IMR-90 (cell line): ENCODE data around the gene ASGR2. TPM values are rescaled to one million over a fixed set of nuclear protein-coding genes. Genes with fewer than 3 reads are reported as not detected.
A peak's percentile ranks its signal among the peaks of the same experiment; 100 is the strongest.

Experiments used
- ATAC-seq: fragments of 200-7000 bp; cut with Tn5 transposase; 2 replicates; pipeline ENCODE4 v1.9.1; 2020; ENCODE audit warnings: low read depth, mild to moderate bottlenecking, moderate library complexity
- BruUV-seq: library from RNA; stranded (reverse); fragments of 400-500 nt; replicated peaks from 2 replicates; lab custom pipeline; 2021; lab: Mats Ljungman, UMichigan
- CTCF ChIA-PET: fragments of 300-600 bp; formaldehyde crosslinking; extraction: SDS; loops from one replicate; lab custom pipeline; 2021; ENCODE audit warnings: antibody characterized with exemption; lab: Yijun Ruan, JAX
- POLR2A ChIA-PET: fragments of 300-600 bp; sonication (Branson Sonifier 250); formaldehyde crosslinking; loops from one replicate; lab custom pipeline; 2022; ENCODE audit warnings: antibody characterized with exemption; ENCODE audit not compliant: unreplicated experiment; lab: Charles Lee
- DNase-seq: peaks from one replicate; pipeline ENCODE4 v3.0.0; 2013
- H2AFZ ChIP-seq: replicated peaks from 2 replicates; pipeline ENCODE3; 2013; ENCODE audit warnings: low read length, mild to moderate bottlenecking; ENCODE audit not compliant: poor library complexity
- H2AK5ac ChIP-seq: 2 replicates; pipeline ENCODE4 v1.6.1; 2013; ENCODE audit warnings: low read depth, low read length, inconsistent platforms
- H2AK9ac ChIP-seq: replicated peaks from 2 replicates; pipeline ENCODE3; 2013; ENCODE audit warnings: mild to moderate bottlenecking, low read depth, low read length, moderate library complexity; ENCODE audit not compliant: poor library complexity
- H2BK120ac ChIP-seq: 2 replicates; pipeline ENCODE4 v1.6.1; 2013; ENCODE audit warnings: low read depth, low read length, inconsistent platforms
- H2BK15ac ChIP-seq: 3 replicates; pipeline ENCODE4 v1.6.1; 2013; ENCODE audit warnings: low read depth, low read length, inconsistent platforms
- H2BK20ac ChIP-seq: 2 replicates; pipeline ENCODE4 v1.6.1; 2013; ENCODE audit warnings: low read depth, mild to moderate bottlenecking, inconsistent platforms, low read length, moderate library complexity
- H2BK5ac ChIP-seq: 2 replicates; pipeline ENCODE4 v1.6.1; 2013; ENCODE audit warnings: mild to moderate bottlenecking, low read depth, low read length, inconsistent platforms; ENCODE audit not compliant: poor library complexity, severe bottlenecking
- H3K14ac ChIP-seq: replicated peaks from 2 replicates; pipeline ENCODE4 v1.6.1; 2013; ENCODE audit warnings: low read depth, low read length, inconsistent platforms
- H3K18ac ChIP-seq: 2 replicates; pipeline ENCODE4 v1.6.1; 2013; ENCODE audit warnings: low read depth, low read length, control low read depth
- H3K23ac ChIP-seq: 2 replicates; pipeline ENCODE4 v1.6.1; 2013; ENCODE audit warnings: low read depth, low read length, inconsistent platforms
- H3K27ac ChIP-seq: 2 replicates; pipeline ENCODE4 v1.5.1; 2013; ENCODE audit warnings: mild to moderate bottlenecking, control low read depth, low read length; ENCODE audit not compliant: insufficient read depth
- H3K27me3 ChIP-seq: 2 replicates; pipeline ENCODE4 v1.6.1; 2013; ENCODE audit warnings: low read length; ENCODE audit not compliant: control insufficient read depth, insufficient read depth
- H3K36me3 ChIP-seq: 2 replicates; pipeline ENCODE4 v1.6.1; 2013; ENCODE audit warnings: low read length, mixed read lengths; ENCODE audit not compliant: control insufficient read depth, insufficient read depth
- H3K4ac ChIP-seq: 2 replicates; pipeline ENCODE4 v1.6.1; 2013; ENCODE audit warnings: low read depth, low read length, inconsistent platforms
- H3K4me1 ChIP-seq: 2 replicates; pipeline ENCODE4 v1.6.1; 2013; ENCODE audit warnings: low read length, mixed read lengths; ENCODE audit not compliant: control insufficient read depth, insufficient read depth
- H3K4me2 ChIP-seq: 2 replicates; pipeline ENCODE4 v1.6.1; 2013; ENCODE audit warnings: low read depth, mild to moderate bottlenecking, control low read depth, low read length, moderate library complexity
- H3K4me3 ChIP-seq: 2 replicates; pipeline ENCODE4 v1.5.1; 2013; ENCODE audit warnings: low read depth, mild to moderate bottlenecking, control low read depth, low read length, moderate library complexity; ENCODE audit not compliant: insufficient read depth
- H3K56ac ChIP-seq: 2 replicates; pipeline ENCODE4 v1.6.1; 2013; ENCODE audit warnings: low read length, inconsistent platforms; ENCODE audit not compliant: insufficient read depth; ENCODE audit errors: extremely low read depth
- H3K79me1 ChIP-seq, 2 experiments: 2 replicates each; pipeline ENCODE4 v1.6.1; 2013; ENCODE audit warnings: low read length in 2 of 2, inconsistent platforms in 1 of 2, low read depth in 1 of 2
- H3K9ac ChIP-seq: 2 replicates; pipeline ENCODE4 v1.6.1; 2013; ENCODE audit warnings: low read depth, low read length, control low read depth
- H3K9me1 ChIP-seq: 2 replicates; pipeline ENCODE4 v1.6.1; 2013; ENCODE audit warnings: low read length, inconsistent platforms; ENCODE audit not compliant: insufficient read depth
- H3K9me3 ChIP-seq: 2 replicates; pipeline ENCODE4 v1.6.1; 2013; ENCODE audit warnings: low read length; ENCODE audit not compliant: control insufficient read depth, insufficient read depth
- H4K20me1 ChIP-seq: 2 replicates; pipeline ENCODE4 v1.6.1; 2013; ENCODE audit warnings: low read length, inconsistent platforms; ENCODE audit not compliant: insufficient read depth
- H4K5ac ChIP-seq: 2 replicates; pipeline ENCODE4 v1.6.1; 2013; ENCODE audit warnings: mild to moderate bottlenecking, low read depth, low read length, control low read depth
- H4K8ac ChIP-seq, 2 experiments: 2 replicates each; pipeline ENCODE4 v1.6.1; 2013; ENCODE audit warnings: low read depth in 2 of 2, low read length in 2 of 2, control low read depth in 1 of 2, inconsistent platforms in 1 of 2
- H4K91ac ChIP-seq: 2 replicates; pipeline ENCODE4 v1.6.1; 2013; ENCODE audit warnings: low read depth, low read length, inconsistent platforms; ENCODE audit not compliant: insufficient read depth
- BHLHE40 ChIP-seq: fragments of 150-350 bp; IDR thresholded peaks from 2 replicates; pipeline ENCODE4 v1.6.1; 2016; ENCODE audit warnings: mild to moderate bottlenecking, low read depth, low read length
- CEBPB ChIP-seq: IDR thresholded peaks from 2 replicates; pipeline ENCODE4 v1.6.1; 2012; ENCODE audit warnings: low read depth, low read length, improper control_type of control experiment
- ELK1 ChIP-seq: fragments of 150-350 bp; IDR thresholded peaks from 2 replicates; pipeline ENCODE4 v1.6.1; 2016; ENCODE audit warnings: low read depth, mild to moderate bottlenecking, low read length, moderate library complexity, borderline replicate concordance
- FOS ChIP-seq: fragments of 150-350 bp; IDR thresholded peaks from 2 replicates; pipeline ENCODE4 v1.6.1; 2016; ENCODE audit warnings: low read depth, low read length
- MAFK ChIP-seq: IDR thresholded peaks from 2 replicates; pipeline ENCODE4 v1.6.1; 2012; ENCODE audit warnings: low read depth, low read length, improper control_type of control experiment
- MAZ ChIP-seq: IDR thresholded peaks from 2 replicates; pipeline ENCODE4 v1.6.1; 2012; ENCODE audit warnings: low read depth, mild to moderate bottlenecking, low read length, improper control_type of control experiment, moderate library complexity, borderline replicate concordance
- POLR2A ChIP-seq: IDR thresholded peaks from 2 replicates; pipeline ENCODE4 v1.6.1; 2012; ENCODE audit warnings: mild to moderate bottlenecking, low read depth, low read length
- RAD21 ChIP-seq: IDR thresholded peaks from 2 replicates; pipeline ENCODE4 v1.6.1; 2012; ENCODE audit warnings: low read length, improper control_type of control experiment
- RCOR1 ChIP-seq: IDR thresholded peaks from 2 replicates; pipeline ENCODE4 v1.6.1; 2012; ENCODE audit warnings: mild to moderate bottlenecking, low read length, improper control_type of control experiment; ENCODE audit not compliant: insufficient replicate concordance
- SMC3 ChIP-seq: fragments of 150-350 bp; IDR thresholded peaks from 2 replicates; pipeline ENCODE4 v1.6.1; 2016; ENCODE audit warnings: low read depth, mild to moderate bottlenecking, antibody characterized with exemption, low read length, moderate library complexity
- WGBS, 2 experiments: methylation state at CpG; one replicate each; pipeline versions ENCODE4 v1.1.5 to v1.1.7; 2013; ENCODE audit warnings: missing lambda C conversion rate in 2 of 2; ENCODE audit not compliant: insufficient read length in 1 of 2; ENCODE audit errors: extremely low coverage in 2 of 2; 5-methylcytosine and 5-hydroxymethylcytosine counted together
- dilution Hi-C: fragments of 300-500 bp; cut with HindIII; formaldehyde crosslinking; loops from one replicate; pipeline ENCODE4 v1.14.3; 2018; ENCODE audit warnings: low sequenced_read_pairs; ENCODE audit not compliant: unreplicated experiment
- in situ Hi-C: fragments of 300-500 bp; cut with MboI; formaldehyde crosslinking; loops from 3 replicates; pipeline ENCODE4 v1.14.3; 2019; ENCODE audit warnings: low sequenced_read_pairs, inconsistent platforms, mixed read lengths
- intact Hi-C: fragments of 100-400 bp; cut with micrococcal nuclease; formaldehyde crosslinking; loops from 2 replicates; pipeline ENCODE4 v1.10.0; 2022
- polyA plus RNA-seq, 3 experiments: library from polyadenylated mRNA; depleted of rRNA; stranded (reverse); fragments of >200 nt; gene quantifications; 2 replicates each; pipeline ENCODE4 v1.2.3, GENCODE V29; 2012; ENCODE audit warnings: low replicate concordance in 1 of 3
- total RNA-seq: library from RNA; depleted of rRNA; stranded (reverse); fragments of >200 nt; gene quantifications from 2 replicates; pipeline ENCODE4 v1.2.3, GENCODE V29; 2012

Gene ASGR2
- total and polyA plus RNA-seq, 2 of the 4 experiments (the other 2 are of a cell fraction) = not detected

- Histone ChIP-seq H3K4ac (no peak overlapping the region), H2AFZ (no peak overlapping the region), H3K14ac (no peak overlapping the region), H3K56ac (no peak overlapping the region), H3K9me3 (peaks cover 4% of the 10 kb centered on the region; the same call in 1 of the 2 replicates), H3K4me3 (no peak overlapping the region), H2BK15ac (no peak overlapping the region), H4K5ac (no peak overlapping the region), H2AK5ac (no peak overlapping the region), H2BK20ac (no peak overlapping the region), H3K18ac (no peak overlapping the region), H3K79me1 (no peaks in the 10 kb centered on the region), H3K27me3 (peaks cover 14% of the 10 kb centered on the region), H2BK120ac (no peak overlapping the region), H3K9ac (no peak overlapping the region), H2AK9ac (peak overlapping the region; percentile 26), H3K23ac (no peak overlapping the region), H3K4me1 (0 out of 2 replicates have a peak, but pooled peaks cover 2% of the 10 kb centered on the region), H2BK5ac (no peak overlapping the region), H3K4me2 (no peak overlapping the region), H3K9me1 (no peaks in the 10 kb centered on the region), H4K91ac (no peak overlapping the region), H3K27ac (no peak overlapping the region), H3K36me3 (no peaks in the 10 kb centered on the region), H4K8ac (no peak overlapping the region), H4K20me1 (no peaks in the 10 kb centered on the region)
- BruUV-seq = no TSS peak
- dilution Hi-C loops = no loop called here
- ChIA-PET POLR2A (no interaction called here), CTCF (interaction anchor here (1.0 kb wide), 1 partner anchor 18 kb away, joined by 3 read pairs; no protein-coding TSS in a partner anchor)
- intact Hi-C loops = no loop called here
- in situ Hi-C loops = loop anchor here (25.0 kb wide), 1 partner anchor 474 kb away; the partner anchor contains the start of gene TNFSF12
- DNase-seq = no peak
- ATAC-seq = no peak
- 67% methylated on average over 1 of the region's 6 CpGs; no CpG with 5 or more reads in 1 of the 2 experiments for WGBS, 2 experiments
- no peak for TF ChIP-seq SMC3
- TF ChIP-seq RCOR1 = no peak
- TF ChIP-seq POLR2A = no peak
- no peak for TF ChIP-seq FOS
- TF ChIP-seq BHLHE40 = no peak
- TF ChIP-seq MAZ = no peak
- no peak for TF ChIP-seq CEBPB
- no peak for TF ChIP-seq MAFK
- TF ChIP-seq RAD21 = no peak
- TF ChIP-seq ELK1 = no peak
These were observed 51.0 kb downstream of the ASGR2 start for GRCh38 chr17:7063518-7064094.
